Adrenal gland (tissue), 12 donors: ENCODE data around the gene RAB11B. TPM values are rescaled to one million over a fixed set of nuclear protein-coding genes. Genes with fewer than 3 reads are reported as not detected.

Source experiments
- DNase-seq, 7 donors: peaks; one replicate each; pipeline ENCODE4 v3.0.0-alpha.2; 2019 to 2020
- H3K27ac ChIP-seq, 5 donors: fragments of 200-600 bp; sonication (generic) in 4 of 5; 1 replicate in 3 of 5; 2 replicates in 2 of 5; pipeline versions ENCODE4 v1.5.1 to v1.8.0; 2016 to 2020; ENCODE audit warnings: mild to moderate bottlenecking in 1 of 5
- H3K27me3 ChIP-seq: fragments of 200-600 bp; 2 replicates; pipeline ENCODE4 v1.8.0; 2021
- H3K36me3 ChIP-seq, 2 donors: fragments of 200-600 bp; replicated peaks in 1 of 2; 1 replicate in 1 of 2; 2 replicates in 1 of 2; pipeline versions ENCODE4 v1.5.1 to v1.8.0; 2018 to 2022
- H3K4me1 ChIP-seq, 2 donors: fragments of 200-600 bp; replicated peaks in 1 of 2; 1 replicate in 1 of 2; 2 replicates in 1 of 2; pipeline versions ENCODE4 v1.5.1 to v1.8.0; 2018 to 2021
- H3K4me3 ChIP-seq, 4 donors: fragments of 200-600 bp; sonication (generic) in 3 of 4; one replicate each; pipeline ENCODE4 v1.5.1; 2016 to 2018
- H3K9me3 ChIP-seq, 3 donors: fragments of 200-600 bp; sonication (generic) in 1 of 3; replicated peaks in 1 of 3; 1 replicate in 2 of 3; 2 replicates in 1 of 3; pipeline versions ENCODE4 v1.5.1 to v1.8.0; 2016 to 2021
- CTCF ChIP-seq, 6 experiments: fragments of 450-650 bp in 4 of 6; fragments of 200-600 bp in 2 of 6; sonication (generic) in 1 of 6; IDR thresholded peaks; 1 replicate in 5 of 6; 2 replicates in 1 of 6; pipeline versions ENCODE4 v1.5.1 to v1.8.0; 2016 to 2021; ENCODE audit warnings: antibody characterized with exemption in 6 of 6, mild to moderate bottlenecking in 2 of 6, moderate library complexity in 1 of 6
- POLR2A ChIP-seq, 2 donors: fragments of 450-650 bp; IDR thresholded peaks; one replicate each; pipeline ENCODE4 v1.6.1; 2017; ENCODE audit warnings: antibody characterized with exemption in 2 of 2, mild to moderate bottlenecking in 2 of 2, moderate library complexity in 1 of 2
- WGBS, 4 donors: extraction: QIAGEN DNeasy Blood & Tissue Kit in 2 of 4; methylation state at CpG; one replicate each; pipeline versions ENCODE4 v1.1.5 to v1.1.7; 2013 to 2017; 5-methylcytosine and 5-hydroxymethylcytosine counted together
- intact Hi-C, 2 donors: fragments of 100-400 bp; cut with DNase I; formaldehyde crosslinking; loops; one replicate each; pipeline versions ENCODE4 v1.14.1 to v1.15.0; 2022 to 2023
- polyA plus RNA-seq, 3 donors: library from polyadenylated mRNA; stranded (reverse); fragments of 200-250 nt in 2 of 3; fragments of 350-450 nt in 1 of 3; fragmentation: Illumina TruSeq in 1 of 3; extraction: RNeasy Lipid Tissue Mini Kit (QIAGEN cat#74804) in 1 of 3; gene quantifications; one replicate each; pipeline ENCODE4 v1.2.3, GENCODE V29; 2013 to 2014
- total RNA-seq, 9 donors: library from RNA; depleted of rRNA in 4 of 9; stranded (reverse); fragments of >200 nt in 4 of 9; fragments of 120-200 nt in 1 of 9; fragmentation: NEBNext Ultra II Directional in 1 of 9; extraction: Animal tissue kit (Norgen Biotek cat#: 25700) in 1 of 9; gene quantifications; one replicate each; pipeline versions ENCODE4 v1.1.0 to v1.2.4, GENCODE V29; 2013 to 2023
- donor health status: healthy with polysubstance abuse.
- donor health status: Bipolar disorder and iron deficiency.
- donor health status: DM: yes; HTN: yes; CAD: no.
- donor health status: DM: no; HTN: no; CAD: no.
- donor health status: DM: no; HTN: no; CAD: no.
- donor health status: DM: yes; HTN: yes; CAD: no.

The RAB11B gene
- total and polyA plus RNA-seq, 12 donors: 10.7 to 155 (median 72.2) TPM

GRCh38 chr19:8412783-8413628 is 22.8 kb downstream of the RAB11B start, which contains the start of gene MARCHF2:
TSS of gene MARCHF2 (plus strand) at chr19:8413305. CDS start at chr19:8421841, 8,536 bp downstream.
- DNase-seq: peak; percentile 97 to 98 (median 97)
- Histone ChIP-seq H3K4me3 (peak within 1 kb of the TSS; percentile 27 to 98 (median 62)), H3K9me3 (no peaks in the 10 kb centered on the region), H3K4me1 (peaks cover 3 to 31% of the 10 kb centered on the region in 2 donors), H3K27me3 (no peaks in the 10 kb centered on the region), H3K27ac (peak within 1 kb of the TSS in 2 of 5 donors; percentile 55 to 85), H3K36me3 (no peaks in the 10 kb centered on the region)
- TF ChIP-seq CTCF (IDR thresholded peaks at IDR 0.05) (peak; percentile 40 to 67 (median 53)), POLR2A (IDR thresholded peaks at IDR 0.05) (peak in 1 of 2 donors; percentile 74)
- WGBS, 4 donors: 2 to 21% (median 7%) methylated on average over 20 to 89 of the region's 89 CpGs
- intact Hi-C loops: loop anchor here (5.0 to 10.0 kb wide), 2 partner anchors 94 to 172 kb away; no protein-coding TSS in a partner anchor

GRCh38 chr19:8413629-8413995 is 23.5 kb downstream of the RAB11B start:
- intact Hi-C loops: loop anchor here (5.0 to 10.0 kb wide), 2 partner anchors 94 to 171 kb away; no protein-coding TSS in a partner anchor
- 15 to 22% (median 18%) methylated on average over 1 to 3 of the region's 3 CpGs for WGBS, 4 donors

GRCh38 chr19:8416796-8417195 is 26.6 kb downstream of the RAB11B start:
- intact Hi-C loops: loop anchor here in 1 of 2 donors (10.0 kb wide), 1 partner anchor 168 kb away; no protein-coding TSS in a partner anchor
- Histone ChIP-seq H3K27ac (no peak overlapping the region), H3K27me3 (no peaks in the 10 kb centered on the region), H3K4me3 (no peak overlapping the region), H3K9me3 (no peaks in the 10 kb centered on the region), H3K36me3 (peaks cover 0 to 1% of the 10 kb centered on the region in 2 donors), H3K4me1 (peaks cover 3 to 36% of the 10 kb centered on the region in 2 donors)
- DNase-seq: no peak
- TF ChIP-seq POLR2A (IDR thresholded peaks at IDR 0.05) (no peak), CTCF (IDR thresholded peaks at IDR 0.05) (no peak)
- WGBS, 4 donors: 71 to 90% (median 83%) methylated on average over 1 to 4 of the region's 4 CpGs

More at GRCh38 chr19:8413629-8413995, 23.5 kb downstream of the RAB11B start:
- peak in 1 of 7 donors; percentile 36 for DNase-seq
- H3K36me3 ChIP-seq: no peaks in the 10 kb centered on the region
- no peaks in the 10 kb centered on the region for H3K27me3 ChIP-seq
- H3K27ac ChIP-seq: peak overlapping the region in 2 of 5 donors; percentile 55 to 85
- peak overlapping the region; percentile 27 to 98 (median 62) for H3K4me3 ChIP-seq
- peaks cover 3 to 36% of the 10 kb centered on the region in 2 donors for H3K4me1 ChIP-seq
- no peaks in the 10 kb centered on the region for H3K9me3 ChIP-seq
- TF ChIP-seq POLR2A (IDR thresholded peaks at IDR 0.05) (no peak), CTCF (IDR thresholded peaks at IDR 0.05) (no peak)
